IMR-90 (cell line): ENCODE data around the gene HMX1.

Experiments
- CEBPB ChIP-seq: IDR thresholded peaks from 2 replicates; pipeline ENCODE4 v1.6.1; 2012; ENCODE audit warnings: low read depth, low read length, improper control_type of control experiment
- CHD1 ChIP-seq: IDR thresholded peaks from 2 replicates; pipeline ENCODE4 v1.6.1; 2012; ENCODE audit warnings: low read depth, low read length, improper control_type of control experiment
- ELK1 ChIP-seq: fragments of 150-350 bp; IDR thresholded peaks from 2 replicates; pipeline ENCODE4 v1.6.1; 2016; ENCODE audit warnings: low read depth, mild to moderate bottlenecking, low read length, moderate library complexity, borderline replicate concordance
- FOS ChIP-seq: fragments of 150-350 bp; IDR thresholded peaks from 2 replicates; pipeline ENCODE4 v1.6.1; 2016; ENCODE audit warnings: low read depth, low read length
- MXI1 ChIP-seq: IDR thresholded peaks from 2 replicates; pipeline ENCODE4 v1.6.1; 2012; ENCODE audit warnings: low read depth, mild to moderate bottlenecking, low read length, moderate library complexity, borderline replicate concordance
- POLR2A ChIP-seq: IDR thresholded peaks from 2 replicates; pipeline ENCODE4 v1.6.1; 2012; ENCODE audit warnings: mild to moderate bottlenecking, low read depth, low read length
- RAD21 ChIP-seq: IDR thresholded peaks from 2 replicates; pipeline ENCODE4 v1.6.1; 2012; ENCODE audit warnings: low read length, improper control_type of control experiment
- RFX5 ChIP-seq: IDR thresholded peaks from 2 replicates; pipeline ENCODE4 v1.8.0; 2012; ENCODE audit warnings: low read depth, mild to moderate bottlenecking, low read length, moderate library complexity
- SMC3 ChIP-seq: fragments of 150-350 bp; IDR thresholded peaks from 2 replicates; pipeline ENCODE4 v1.6.1; 2016; ENCODE audit warnings: low read depth, mild to moderate bottlenecking, antibody characterized with exemption, low read length, moderate library complexity
- TF ChIP-seq, protein P1 (sequence below): conservative IDR thresholded peaks from 2 replicates; pipeline ENCODE4 v1.5.1; 2012; ENCODE audit warnings: mild to moderate bottlenecking, low read depth, low read length, improper control_type of control experiment
- TF ChIP-seq, protein P2 (sequence below): fragments of 150-350 bp; IDR thresholded peaks from 2 replicates; pipeline ENCODE4 v1.6.1; 2017; ENCODE audit warnings: mild to moderate bottlenecking, antibody characterized with exemption, low read length, low read depth

DNA sequence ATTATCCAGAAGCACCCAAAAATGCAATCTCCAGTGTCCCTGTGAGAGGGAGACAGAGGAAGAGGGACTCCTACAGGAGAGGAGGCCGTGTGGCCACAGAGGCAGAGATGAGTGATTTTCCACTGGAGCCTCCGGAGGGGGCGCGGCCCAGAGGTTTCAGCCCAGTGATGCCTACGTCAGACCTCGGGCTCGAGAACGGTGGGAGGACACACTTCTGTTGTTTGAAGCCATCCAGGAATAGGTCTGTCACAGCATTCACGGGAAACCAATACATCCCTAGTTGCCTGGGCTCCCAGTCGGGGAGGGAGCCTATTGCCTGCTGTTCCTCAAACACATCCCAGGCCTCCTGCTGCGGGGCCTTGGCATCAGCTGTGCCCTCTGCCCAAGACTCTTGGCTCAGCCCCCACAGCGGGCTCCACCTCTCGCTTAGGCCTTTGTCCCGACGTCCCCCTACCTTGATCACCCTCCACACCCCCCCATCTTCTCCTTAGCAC, 39.2 kb upstream of the HMX1 start:
- TF ChIP-seq SMC3 (no peak), CEBPB (no peak), POLR2A (no peak), MXI1 (no peak), RFX5 (no peak), ELK1 (no peak), CHD1 (no peak), FOS (no peak), RAD21 (no peak)
- TF ChIP-seq, protein P1, sequence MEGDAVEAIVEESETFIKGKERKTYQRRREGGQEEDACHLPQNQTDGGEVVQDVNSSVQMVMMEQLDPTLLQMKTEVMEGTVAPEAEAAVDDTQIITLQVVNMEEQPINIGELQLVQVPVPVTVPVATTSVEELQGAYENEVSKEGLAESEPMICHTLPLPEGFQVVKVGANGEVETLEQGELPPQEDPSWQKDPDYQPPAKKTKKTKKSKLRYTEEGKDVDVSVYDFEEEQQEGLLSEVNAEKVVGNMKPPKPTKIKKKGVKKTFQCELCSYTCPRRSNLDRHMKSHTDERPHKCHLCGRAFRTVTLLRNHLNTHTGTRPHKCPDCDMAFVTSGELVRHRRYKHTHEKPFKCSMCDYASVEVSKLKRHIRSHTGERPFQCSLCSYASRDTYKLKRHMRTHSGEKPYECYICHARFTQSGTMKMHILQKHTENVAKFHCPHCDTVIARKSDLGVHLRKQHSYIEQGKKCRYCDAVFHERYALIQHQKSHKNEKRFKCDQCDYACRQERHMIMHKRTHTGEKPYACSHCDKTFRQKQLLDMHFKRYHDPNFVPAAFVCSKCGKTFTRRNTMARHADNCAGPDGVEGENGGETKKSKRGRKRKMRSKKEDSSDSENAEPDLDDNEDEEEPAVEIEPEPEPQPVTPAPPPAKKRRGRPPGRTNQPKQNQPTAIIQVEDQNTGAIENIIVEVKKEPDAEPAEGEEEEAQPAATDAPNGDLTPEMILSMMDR = no peak
- TF ChIP-seq, protein P2, sequence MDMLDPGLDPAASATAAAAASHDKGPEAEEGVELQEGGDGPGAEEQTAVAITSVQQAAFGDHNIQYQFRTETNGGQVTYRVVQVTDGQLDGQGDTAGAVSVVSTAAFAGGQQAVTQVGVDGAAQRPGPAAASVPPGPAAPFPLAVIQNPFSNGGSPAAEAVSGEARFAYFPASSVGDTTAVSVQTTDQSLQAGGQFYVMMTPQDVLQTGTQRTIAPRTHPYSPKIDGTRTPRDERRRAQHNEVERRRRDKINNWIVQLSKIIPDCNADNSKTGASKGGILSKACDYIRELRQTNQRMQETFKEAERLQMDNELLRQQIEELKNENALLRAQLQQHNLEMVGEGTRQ = no peak
